HCT116 (cell line): ENCODE data around the gene ST7.
A peak's percentile ranks its signal among the peaks of the same experiment; 100 is the strongest.

Experiments
- CTCF ChIP-seq, 3 experiments: fragments of 200-600 bp in 1 of 3; sonication (generic) in 1 of 3; IDR thresholded peaks in 2 of 3; conservative IDR thresholded peaks in 1 of 3; 2 replicates each; pipeline ENCODE4 v1.5.1; 2012 to 2017; ENCODE audit warnings: low read depth in 2 of 3, low read length in 2 of 3, antibody characterized with exemption in 1 of 3, borderline replicate concordance in 1 of 3, control low read depth in 1 of 3, mild to moderate bottlenecking in 1 of 3, mixed read lengths in 1 of 3, mixed run types in 1 of 3, moderate library complexity in 1 of 3; ENCODE audit not compliant: insufficient read depth in 1 of 3
- TCF7L2 ChIP-seq: IDR thresholded peaks from 2 replicates; pipeline ENCODE4 v1.7.0; 2011; ENCODE audit warnings: borderline replicate concordance, inconsistent platforms; ENCODE audit not compliant: insufficient read depth, insufficient read length; ENCODE audit errors: extremely low read depth

GRCh38 chr7:117171106-117171505, 217.8 kb downstream of the ST7 start:
- peak in 2 of 3 experiments; percentile 34 to 48; a peak in 4 of 6 replicates for TF ChIP-seq CTCF (IDR thresholded peaks at IDR 0.05 in 2 of 3, conservative IDR thresholded peaks at IDR 0.05 in 1 of 3; ENCODE audit: borderline replicate concordance in 1 of 3, insufficient read depth in 1 of 3, low read depth in 2 of 3, low read length in 2 of 3)
- no peak for TF ChIP-seq TCF7L2
